Activated CD8-positive, alpha-beta T cell treated with anti-CD3 and anti-CD28 coated beads, Interleukin-2, amount 10 ng/mL, durations not matched to agents 7 days and 5 days (primary cell): ENCODE measurements around the gene THAP7. TPM values are rescaled to one million over a fixed set of nuclear protein-coding genes. Genes with fewer than 3 reads are reported as not detected.

Source experiments
- ATAC-seq: fragments of 150-1000 bp; cut with Tn5 transposase; one replicate; pipeline ENCODE4 v1.10.0; 2021; ENCODE audit warnings: moderate library complexity
- CTCF ChIA-PET: fragments of 350-600 bp; sonication (Branson Sonifier 250); formaldehyde crosslinking; loops from one replicate; lab custom pipeline; 2021; ENCODE audit warnings: antibody characterized with exemption; lab: Charles Lee
- POLR2A ChIA-PET: fragments of 350-600 bp; sonication (Branson Sonifier 250); formaldehyde crosslinking; loops from one replicate; lab custom pipeline; 2021; ENCODE audit warnings: antibody characterized with exemption; lab: Charles Lee
- DNase-seq: peaks from one replicate; pipeline ENCODE4 v3.0.0-alpha.2; 2020
- H3K27ac Mint-ChIP-seq: one replicate; pipeline ENCODE4 v1.8.0; 2021; ENCODE audit warnings: mild to moderate bottlenecking, mixed read lengths
- H3K27me3 Mint-ChIP-seq: one replicate; pipeline ENCODE4 v1.8.0; 2021; ENCODE audit warnings: low read depth, mixed read lengths
- H3K36me3 Mint-ChIP-seq: one replicate; pipeline ENCODE4 v1.8.0; 2021; ENCODE audit warnings: low read depth, mixed read lengths
- H3K4me1 Mint-ChIP-seq: one replicate; pipeline ENCODE4 v1.8.0; 2021; ENCODE audit warnings: low read depth, mixed read lengths
- H3K4me3 Mint-ChIP-seq: one replicate; pipeline ENCODE4 v1.8.0; 2021; ENCODE audit warnings: mild to moderate bottlenecking, mixed read lengths
- H3K9me3 Mint-ChIP-seq: one replicate; pipeline ENCODE4 v1.8.0; 2022; ENCODE audit warnings: mixed read lengths; ENCODE audit not compliant: insufficient read depth
- microRNA-seq: library from miRNA; unstranded; fragments of <30 nt; microRNA quantifications from one replicate; pipeline ENCODE4 v1.2.0, GENCODE V29; 2022
- total RNA-seq, 2 experiments: library from RNA; stranded (reverse); gene quantifications; one replicate each; pipeline ENCODE4 v1.2.3, GENCODE V29; 2021

The THAP7 gene
- total RNA-seq, 2 experiments from 2014 or later = 31.7 to 32.0 TPM

GRCh38 chr22:20951932-20952380 is 50.0 kb downstream of the THAP7 start:
- Mint-ChIP-seq H3K4me3 (no peak overlapping the region), H3K36me3 (peaks cover 43% of the 10 kb centered on the region), H3K4me1 (peaks cover 25% of the 10 kb centered on the region), H3K9me3 (no peaks in the 10 kb centered on the region), H3K27me3 (peaks cover 2% of the 10 kb centered on the region), H3K27ac (no peak overlapping the region)
- CTCF ChIA-PET = interaction anchor here (0.8 to 2.4 kb wide), 3 partner anchors 11 to 30 kb away, joined by 3 to 9 read pairs (median 3); partner anchors contain the start of gene LZTR1
- ATAC-seq (no peak), DNase-seq (no peak)
- POLR2A ChIA-PET = no interaction called here

DNA sequence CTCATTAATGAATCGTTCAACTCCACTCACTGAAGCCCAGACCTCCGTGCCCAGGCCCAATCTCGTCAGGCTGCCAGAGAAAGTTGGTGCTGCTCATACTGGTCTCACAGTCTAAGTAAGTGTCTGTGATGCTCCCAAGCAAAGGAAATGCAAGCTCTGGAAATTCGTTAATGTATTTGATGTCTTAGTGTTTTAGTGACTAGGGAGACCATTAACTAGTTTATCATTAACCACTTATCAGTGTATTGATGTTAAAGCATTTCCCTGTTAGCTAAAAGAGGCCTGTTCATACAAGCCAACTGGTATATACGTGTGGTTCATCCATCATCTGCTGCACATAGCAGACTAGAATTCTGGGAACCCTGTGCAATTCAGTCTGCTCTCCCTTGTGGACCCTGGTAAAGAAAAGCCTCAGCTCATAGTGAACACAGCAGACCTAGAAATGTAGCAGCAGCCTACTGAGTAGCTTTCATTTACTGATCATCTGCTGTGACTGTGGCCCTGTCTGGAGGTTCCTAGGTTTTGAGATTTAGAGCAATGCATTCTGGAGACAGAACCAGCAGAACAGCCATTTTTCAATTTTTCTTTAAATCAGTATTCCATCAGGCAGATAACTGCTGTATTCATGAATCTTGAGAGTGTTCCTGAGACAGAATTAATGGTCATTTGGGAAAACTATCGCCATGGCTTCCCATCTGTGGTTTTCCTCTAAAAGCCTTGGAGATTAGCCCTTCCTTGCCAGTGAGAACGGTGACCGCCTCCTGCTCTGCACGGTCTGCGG is 50.6 kb downstream of the THAP7 start:
- peaks cover 48% of the 10 kb centered on the region for H3K36me3 Mint-ChIP-seq
- H3K4me3 Mint-ChIP-seq = no peak overlapping the region
- CTCF ChIA-PET = interaction anchor here (1.1 kb wide), 1 partner anchor 20 kb away, joined by 3 read pairs; no protein-coding TSS in a partner anchor
- H3K27me3 Mint-ChIP-seq = peaks cover 2% of the 10 kb centered on the region
- peaks cover 30% of the 10 kb centered on the region for H3K4me1 Mint-ChIP-seq
- POLR2A ChIA-PET = no interaction called here
- no peak for DNase-seq
- H3K27ac Mint-ChIP-seq = no peak overlapping the region
- no peaks in the 10 kb centered on the region for H3K9me3 Mint-ChIP-seq
- no peak for ATAC-seq

- POLR2A ChIA-PET = interaction anchor here (0.6 kb wide), 1 partner anchor 32 kb away, joined by 3 read pairs; the partner anchor contains the start of gene LZTR1
- ATAC-seq (no peak), DNase-seq (no peak)
- CTCF ChIA-PET = no interaction called here
- H3K36me3 Mint-ChIP-seq = peaks cover 54% of the 10 kb centered on the region
- H3K27me3 Mint-ChIP-seq = no peaks in the 10 kb centered on the region
- no peak overlapping the region for H3K4me3 Mint-ChIP-seq
- no peaks in the 10 kb centered on the region for H3K9me3 Mint-ChIP-seq
- H3K4me1 Mint-ChIP-seq = peaks cover 42% of the 10 kb centered on the region
- peak overlapping the region; percentile 73 for H3K27ac Mint-ChIP-seq
Observed at GRCh38 chr22:20949698-20950183, 52.2 kb downstream of the THAP7 start.

Small RNA genes lying within 50 kb of the gene (microRNA-seq; reads per million reads assigned to microRNA genes)
- gene MIR649 = not detected

Other genes with a start within 250 kb of the THAP7 start
- gene SERPIND1, start 228.0 kb downstream of the THAP7 start, total RNA-seq = not detected
- gene PI4KA, start 143.3 kb downstream of the THAP7 start, total RNA-seq = 100 to 1,000 TPM; 112 to 120 TPM
- 10 to 100 TPM; 30.7 to 32.3 TPM for gene SNAP29, start 143.1 kb downstream of the THAP7 start, total RNA-seq
- gene CRKL, start 84.7 kb downstream of the THAP7 start, total RNA-seq = 10 to 100 TPM; 87.0 to 87.4 TPM
- gene AIFM3, start 34.9 kb downstream of the THAP7 start, total RNA-seq = under 1 TPM; 0.37 to 0.39 TPM
- gene LZTR1, start 19.8 kb downstream of the THAP7 start, total RNA-seq = 10 to 100 TPM; 56.2 to 58.0 TPM
- under 1 TPM; 0.50 to 0.63 TPM for gene P2RX6, start 13.0 kb upstream of the THAP7 start, total RNA-seq
- gene SLC7A4, start 30.4 kb upstream of the THAP7 start, total RNA-seq = under 1 TPM; 0.16 to 0.21 TPM
- gene LRRC74B, start 43.8 kb upstream of the THAP7 start, total RNA-seq = not detected